HG02588 (cell line): ENCODE results near the gene HPN.
A peak's percentile ranks its signal among the peaks of the same experiment; 100 is the strongest.
"Not testable (repeated sequence)": the region's sequence is repeated elsewhere in the genome, so short reads cannot be mapped to it uniquely, and the experiment has no call there.

ENCODE experiments used
- ATAC-seq: cut with Tn5 transposase; IDR thresholded peaks from one replicate; pipeline ENCODE4 v1.9.1; 2021; ENCODE audit warnings: mild to moderate bottlenecking, moderate library complexity; ENCODE audit not compliant: unreplicated experiment

The HPN gene

DNA sequence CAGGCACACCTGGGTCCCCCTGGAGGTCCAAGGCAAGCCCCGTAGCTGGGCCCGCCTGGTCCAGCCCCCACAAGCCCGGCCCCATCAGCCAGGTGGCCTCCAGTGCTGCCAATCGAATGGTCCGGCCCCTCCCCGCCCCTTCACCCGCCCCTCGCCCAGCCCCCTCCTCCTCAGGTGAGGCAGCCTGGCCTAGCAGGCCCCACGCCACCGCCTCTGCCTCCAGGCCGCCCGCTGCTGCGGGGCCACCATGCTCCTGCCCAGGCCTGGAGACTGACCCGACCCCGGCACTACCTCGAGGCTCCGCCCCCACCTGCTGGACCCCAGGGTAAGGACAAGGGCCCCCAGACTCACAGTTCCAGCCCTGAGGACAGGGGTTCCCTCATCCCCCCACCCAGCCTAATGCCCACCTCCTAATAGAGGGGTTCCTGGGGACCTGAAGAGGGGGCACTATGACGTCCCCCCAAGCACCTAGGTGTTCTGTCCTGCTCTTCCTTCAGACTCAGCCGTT lies at the start of gene HPN:
TSS of gene HPN (plus strand) at position 174 of the 508 bp plus-strand sequence. CDS start 786 bp downstream, outside the sequence.
- no peak for ATAC-seq

DNA sequence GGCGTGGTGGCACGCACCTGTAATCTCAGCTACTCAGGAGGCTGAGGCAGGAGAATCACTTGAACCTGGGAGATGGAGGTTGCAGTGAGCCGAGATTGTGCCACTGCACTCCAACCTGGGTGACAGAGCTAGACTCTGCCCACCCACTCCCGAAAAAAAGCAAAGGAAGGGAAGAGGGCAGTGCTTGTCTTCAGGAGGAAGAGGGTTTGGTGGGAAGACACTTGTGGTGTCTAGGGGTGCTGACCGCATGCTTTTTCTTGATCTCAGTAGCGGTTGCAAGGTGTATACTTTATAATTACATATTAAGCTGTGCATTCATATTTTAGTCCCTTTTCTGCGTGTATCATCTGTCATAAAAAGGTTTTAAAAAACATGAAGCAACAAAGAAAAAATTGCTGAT lies 48.9 kb upstream of the HPN start:
- ATAC-seq: not testable (repeated sequence)

DNA sequence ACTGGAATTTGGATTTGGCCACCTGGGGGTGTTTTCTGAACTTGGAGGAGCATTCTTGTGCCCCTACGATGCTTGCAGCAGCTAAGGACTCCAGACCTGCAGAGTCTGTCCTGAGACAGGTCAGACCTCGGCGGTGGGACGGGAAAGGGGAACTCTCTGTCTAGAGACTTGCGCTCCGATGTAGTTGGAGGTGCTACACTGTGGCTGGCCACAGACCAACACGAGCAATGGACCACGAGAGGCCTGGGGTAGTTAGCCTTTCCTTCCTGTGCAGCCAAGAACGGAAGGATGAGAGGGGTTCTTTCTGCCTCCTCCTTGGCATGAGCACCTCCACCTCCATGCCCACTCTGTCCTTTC lies 47.3 kb upstream of the HPN start:
- no peak for ATAC-seq

DNA sequence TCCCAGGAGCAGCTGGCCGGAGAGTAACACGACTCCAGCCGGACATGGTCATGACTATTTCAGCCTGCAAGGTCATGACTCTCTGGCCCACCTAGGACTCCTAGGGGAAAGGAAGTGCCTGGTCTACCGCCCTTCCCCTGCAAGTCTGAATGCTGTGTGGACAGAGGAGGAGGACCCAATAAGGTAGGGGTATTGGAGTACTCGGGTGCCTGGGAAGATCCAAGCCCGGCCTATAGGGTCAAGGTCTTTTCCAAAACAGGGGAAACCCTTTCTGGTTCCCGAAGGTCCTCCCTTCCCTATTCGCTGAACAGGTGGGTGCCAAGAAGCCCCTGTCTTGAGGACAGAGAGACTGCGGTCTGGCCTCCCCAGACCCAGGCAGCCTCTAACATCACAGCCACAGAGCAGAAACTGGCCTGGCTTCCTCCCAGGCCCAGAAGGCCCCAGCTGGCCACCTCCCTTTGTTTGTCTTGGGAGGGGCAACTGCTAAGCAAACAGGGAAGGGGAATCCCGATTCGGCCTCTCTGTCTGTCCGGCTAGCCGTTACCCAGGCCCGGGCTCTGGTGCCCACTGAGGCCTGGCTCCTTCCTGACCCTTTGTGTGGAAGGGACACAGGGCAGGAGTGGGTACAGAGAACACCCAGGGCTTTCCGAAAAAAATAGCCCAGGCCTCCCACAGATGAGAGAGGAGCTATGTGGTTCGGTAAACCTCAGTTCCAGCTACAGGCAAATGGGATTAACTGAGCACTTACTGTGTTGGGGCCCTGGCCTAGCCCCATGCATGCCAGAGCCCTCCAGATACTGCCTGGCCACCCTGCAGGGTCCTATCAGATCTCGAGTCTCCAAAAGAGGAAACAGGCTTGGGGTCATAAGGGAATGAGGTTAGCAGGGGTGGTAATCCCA lies 46.6 kb upstream of the HPN start:
- no peak for ATAC-seq

DNA sequence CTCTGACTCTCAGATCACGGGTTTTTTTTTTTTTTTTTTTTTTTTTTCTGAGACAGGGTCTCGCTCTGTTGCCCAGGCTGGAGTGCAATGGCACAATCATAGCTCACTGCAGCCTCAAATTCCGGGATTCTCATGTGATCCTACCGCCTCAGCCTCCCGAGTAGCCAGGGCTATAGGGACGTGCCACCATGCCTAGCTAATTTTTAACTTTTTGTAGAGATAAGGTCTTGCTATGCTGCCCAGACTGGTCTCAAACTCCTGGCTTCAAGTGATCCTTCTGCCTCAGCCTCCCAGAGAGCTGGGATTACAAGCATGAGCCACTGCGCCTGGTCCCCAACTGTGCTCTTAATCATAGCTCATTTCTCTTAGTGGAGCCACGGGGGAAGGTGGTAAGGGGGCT lies 46.0 kb upstream of the HPN start:
- ATAC-seq: no peak

DNA sequence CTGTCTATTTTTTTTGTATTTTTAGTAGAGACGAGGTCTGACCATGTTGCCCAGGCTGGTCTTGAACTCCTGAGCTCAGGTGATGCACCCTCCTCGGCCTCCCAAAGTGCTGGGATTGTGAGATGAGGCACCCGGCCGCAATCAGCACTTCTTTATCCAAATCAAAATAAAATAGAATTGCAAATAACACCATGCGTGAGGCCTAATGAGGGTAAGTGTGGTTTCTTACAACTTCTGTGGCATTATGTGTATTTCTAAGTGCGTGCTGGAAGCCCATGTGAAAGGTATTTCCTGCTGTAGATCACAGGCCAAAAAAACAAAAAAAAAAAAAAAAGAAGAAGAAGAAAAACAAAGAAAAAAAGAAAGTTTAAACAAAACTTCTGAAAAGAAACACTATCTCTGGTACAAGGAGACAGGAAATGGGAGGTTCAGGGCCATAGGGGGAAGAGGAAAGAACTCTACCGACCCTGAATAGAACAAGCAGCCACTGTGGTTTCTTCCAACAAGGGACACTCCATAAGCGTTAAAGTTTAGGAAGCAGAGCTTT lies 44.4 kb upstream of the HPN start:
- ATAC-seq: no peak

DNA sequence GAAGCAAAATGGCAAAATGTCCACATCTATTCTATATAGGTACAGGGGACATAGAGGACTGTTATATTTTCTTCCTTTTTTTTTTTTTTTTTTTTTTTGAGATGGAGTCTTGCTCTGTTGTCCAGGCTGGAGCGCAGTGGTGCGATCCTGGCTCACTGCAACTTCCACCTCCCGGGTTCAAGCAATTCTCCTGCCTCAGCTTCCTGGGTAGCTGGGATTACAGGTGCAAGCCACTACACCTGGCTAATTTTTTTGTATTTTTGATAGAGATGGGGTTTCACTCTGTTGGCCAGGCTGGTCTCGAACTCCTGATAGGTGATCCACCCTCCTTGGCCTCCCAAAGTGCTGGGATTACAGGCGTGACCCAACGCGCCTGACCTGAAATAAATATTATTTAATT lies 43.3 kb upstream of the HPN start:
- ATAC-seq: not testable (repeated sequence)

DNA sequence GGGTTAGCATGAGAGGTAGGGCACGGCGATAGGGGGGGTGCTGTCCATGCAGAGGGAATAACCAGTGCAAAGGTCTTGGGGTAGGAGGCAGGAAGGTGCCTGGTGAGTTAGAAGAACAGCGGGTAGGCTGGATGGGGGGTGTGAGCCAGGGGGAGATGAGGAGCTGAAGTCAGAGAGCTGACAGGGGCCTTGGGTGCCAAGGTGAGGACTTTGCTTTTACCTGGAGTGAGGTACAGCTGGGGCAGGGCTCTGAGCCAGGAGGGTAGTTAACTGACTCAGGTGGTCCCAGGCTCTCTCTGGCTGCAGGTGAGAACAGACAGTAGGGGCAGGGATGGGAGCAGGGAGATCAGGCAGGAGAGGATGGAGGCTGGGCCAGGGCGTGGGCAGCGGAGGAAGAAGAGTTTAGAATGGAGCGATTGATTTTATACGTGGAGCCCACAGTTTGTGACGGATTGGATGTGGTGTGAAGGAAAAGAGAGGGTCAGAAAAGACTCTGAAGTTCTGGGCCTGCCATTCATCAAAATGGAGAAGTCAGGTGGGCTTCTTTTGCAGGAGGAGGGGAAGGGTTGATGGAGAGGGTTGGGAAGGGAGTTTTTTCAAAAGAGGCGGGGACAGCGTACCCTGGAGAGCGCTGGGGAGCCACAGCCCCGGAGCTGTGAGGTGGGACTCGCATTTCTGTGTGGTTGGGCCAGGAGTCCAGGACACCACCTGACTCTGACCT lies 42.6 kb upstream of the HPN start:
- no peak for ATAC-seq

DNA sequence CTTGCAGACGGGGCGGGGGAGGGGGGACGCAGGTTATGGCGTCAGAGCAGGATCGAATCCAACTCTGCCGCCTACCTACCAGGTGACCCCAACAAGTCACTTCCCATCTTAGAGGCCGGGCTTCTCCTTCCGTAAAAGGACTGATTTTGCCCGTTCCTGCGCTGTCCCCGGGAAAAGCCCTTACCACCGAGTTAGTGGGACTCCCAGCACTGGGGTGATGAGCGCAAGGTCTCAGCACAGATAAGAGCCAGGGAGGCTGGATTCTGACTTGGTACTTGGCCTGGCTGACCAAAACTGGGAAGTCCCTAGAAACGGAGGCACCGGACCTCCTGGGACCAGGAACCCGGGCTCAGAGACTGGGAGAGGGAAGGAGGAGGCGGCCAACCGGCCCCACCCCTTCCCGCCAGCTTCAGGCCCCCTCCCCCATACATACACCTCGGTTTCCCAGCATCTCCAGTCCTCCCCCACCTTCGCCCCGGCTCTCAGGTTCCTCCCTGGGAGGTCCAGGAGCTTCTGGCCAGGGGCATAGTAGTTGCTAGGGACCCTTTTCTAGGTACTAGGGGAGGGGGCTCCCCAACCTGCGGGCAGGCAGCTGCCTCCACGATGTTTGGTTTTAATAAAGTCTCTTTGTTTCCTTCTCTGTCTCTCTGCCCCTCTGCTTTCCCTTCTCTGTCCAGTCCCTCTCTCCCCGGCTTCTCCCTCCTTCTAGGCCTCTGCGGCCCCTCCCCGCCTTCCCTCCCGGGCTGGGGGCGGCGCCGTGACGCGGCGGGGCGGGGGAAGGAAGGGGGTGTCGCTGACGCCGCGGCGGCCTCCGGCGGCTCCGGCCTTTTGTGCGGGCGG lies 41.8 kb upstream of the HPN start, which contains the start of gene GRAMD1A:
TSS of gene GRAMD1A (plus strand) at position 826 of the 840 bp plus-strand sequence. CDS start 156 bp downstream, outside the sequence.
- peak; percentile 61 for ATAC-seq

DNA sequence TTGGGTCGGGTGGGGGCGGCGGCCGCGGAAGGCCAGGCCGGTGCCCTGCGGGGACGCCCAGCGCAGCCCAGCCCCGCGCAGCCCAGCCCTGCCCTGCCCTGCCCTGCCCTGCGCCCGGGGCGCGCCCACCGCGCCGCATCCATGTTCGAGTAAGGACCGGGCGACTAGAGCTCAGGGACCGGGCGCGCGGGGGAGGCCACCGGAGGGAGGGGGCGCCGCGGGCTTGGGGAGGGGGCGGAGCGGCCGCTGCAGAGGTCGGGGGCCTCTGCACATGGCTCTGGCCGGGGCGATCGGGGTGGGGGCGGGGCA lies 41.2 kb upstream of the HPN start:
- ATAC-seq: no peak

DNA sequence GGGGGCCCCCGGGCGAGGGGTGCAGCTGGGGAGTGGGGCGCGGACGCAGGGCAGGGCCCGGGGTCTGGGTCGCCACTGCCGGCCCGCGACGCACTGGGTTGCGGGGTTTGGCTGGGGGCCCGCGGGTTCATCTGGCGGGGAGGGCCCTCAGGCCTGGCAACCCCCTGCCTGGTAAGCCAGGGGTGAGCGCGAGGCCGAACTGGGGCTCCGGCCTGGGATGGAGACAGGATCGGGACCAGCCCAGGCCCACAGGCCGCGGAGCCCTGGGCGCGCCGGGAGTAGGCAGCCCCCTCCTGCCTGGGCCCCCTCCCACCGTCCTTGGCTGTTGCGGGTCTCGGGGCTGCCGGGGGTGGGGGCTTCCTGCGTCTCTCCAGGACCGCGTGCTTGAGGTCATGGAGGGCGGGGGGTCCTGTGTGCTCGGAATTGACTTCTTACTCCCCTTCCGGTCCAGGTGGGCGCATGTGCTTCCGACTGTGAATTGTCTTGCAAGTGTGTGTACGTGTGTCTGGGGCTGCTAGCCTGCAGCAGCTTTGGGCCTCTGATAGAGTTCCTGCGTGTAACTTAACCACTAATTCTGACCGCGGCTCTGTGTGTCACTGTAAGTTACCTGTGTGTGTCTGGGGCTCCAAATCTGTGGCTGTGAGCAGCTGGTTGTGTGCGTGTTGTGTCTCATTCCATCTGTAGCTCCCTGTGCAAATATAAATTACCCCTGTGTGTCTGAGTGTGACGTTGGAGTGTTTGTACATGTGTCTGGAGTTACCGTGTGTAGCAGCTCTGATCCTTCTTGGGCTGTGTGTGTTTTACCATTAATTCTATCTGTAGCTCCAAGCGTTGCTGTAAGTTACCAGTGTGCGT lies 40.6 kb upstream of the HPN start:
- peak; percentile 3 for ATAC-seq

DNA sequence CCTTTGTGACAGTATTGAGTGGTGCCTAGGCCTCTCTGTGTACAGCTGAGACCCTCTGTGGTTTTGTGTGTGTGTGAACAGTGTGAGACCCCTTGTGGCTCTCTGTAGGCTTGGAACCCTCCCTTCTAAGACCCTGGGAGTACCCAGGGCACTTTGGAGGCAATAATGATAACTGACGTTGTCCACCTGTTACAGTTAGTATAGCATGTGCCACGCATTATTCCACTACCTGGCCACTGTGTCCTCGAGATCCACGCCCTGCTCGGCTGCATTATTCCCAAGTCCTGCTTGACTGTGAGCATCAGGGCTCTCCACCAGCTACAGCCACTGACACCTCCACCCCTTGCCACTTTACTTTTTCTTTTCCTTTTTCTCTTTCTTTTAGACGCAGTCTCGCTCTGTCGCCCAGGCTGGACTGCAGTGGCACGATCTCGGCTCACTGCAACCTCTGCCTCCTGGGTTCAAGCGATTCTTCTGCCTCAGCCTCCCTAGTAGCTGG lies 39.4 kb upstream of the HPN start:
- no peak for ATAC-seq

DNA sequence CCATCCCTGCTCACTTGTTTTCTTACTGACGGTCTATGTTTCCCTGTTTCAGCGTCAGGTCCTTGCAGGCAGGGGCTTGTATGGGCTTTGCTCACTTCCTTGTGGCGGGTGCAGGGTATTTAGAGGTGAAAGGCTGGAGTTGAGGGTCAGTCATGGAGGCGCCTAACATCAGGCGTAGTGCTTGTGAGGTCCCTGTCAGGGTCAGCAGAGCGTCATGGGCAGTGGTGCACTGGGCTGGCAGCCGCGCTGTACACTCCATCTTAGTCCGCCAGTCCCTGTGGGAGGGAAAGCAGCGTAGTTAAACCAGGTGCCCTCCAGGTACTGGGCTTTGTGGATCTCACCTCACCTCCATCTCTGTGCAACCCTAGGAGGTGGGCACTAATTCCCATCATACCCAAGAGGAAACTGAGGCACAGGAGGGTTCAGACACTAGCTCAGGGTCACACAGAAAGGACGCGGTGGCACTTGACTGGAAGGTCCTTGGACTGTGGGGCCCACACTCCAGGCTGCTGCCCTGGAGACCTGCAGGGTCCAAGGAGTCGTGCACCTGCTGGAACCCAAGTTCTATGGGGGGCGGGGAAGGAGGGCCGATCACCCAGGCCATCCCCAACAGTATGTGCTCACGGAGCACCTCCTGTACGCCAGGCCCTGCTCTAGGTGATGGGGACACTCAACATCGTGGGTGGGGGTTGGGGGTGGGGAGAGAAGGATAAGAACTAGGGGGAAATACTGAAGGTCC lies 36.8 kb upstream of the HPN start:
- no peak for ATAC-seq

DNA sequence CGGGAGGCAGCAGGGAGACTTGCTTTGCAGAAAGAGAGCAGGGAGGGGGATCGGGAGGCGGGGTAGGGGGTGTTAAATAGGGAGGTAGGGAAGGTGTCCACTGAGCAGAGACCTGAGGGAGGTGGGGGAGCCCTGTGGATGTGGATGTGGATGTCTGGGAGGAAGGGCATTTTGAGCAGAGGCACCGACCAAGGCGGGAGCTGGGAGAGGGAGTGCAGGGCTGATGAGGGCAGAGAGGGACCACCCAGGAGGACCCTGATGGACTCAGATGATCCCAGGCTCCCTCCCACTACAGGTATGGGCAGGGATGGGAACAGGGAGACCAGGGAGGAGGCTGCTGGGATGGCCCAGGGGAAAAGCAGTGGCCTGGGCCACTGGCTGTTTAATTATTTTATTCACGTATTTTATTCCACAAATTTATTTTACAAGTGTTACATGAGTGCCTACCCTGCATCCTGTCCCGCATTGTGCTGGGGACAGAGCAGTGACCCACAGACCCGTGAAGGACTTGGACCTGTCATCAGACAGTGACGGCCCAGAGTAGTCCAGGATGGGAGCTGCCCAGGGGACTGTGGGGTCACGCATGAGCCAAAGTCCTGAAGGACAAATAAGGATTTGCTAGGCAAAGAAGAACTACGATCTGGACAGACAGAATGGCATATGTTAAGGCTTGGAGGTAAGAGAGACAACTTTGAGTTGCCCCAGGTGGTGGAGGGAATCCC lies 36.1 kb upstream of the HPN start:
- no peak for ATAC-seq

DNA sequence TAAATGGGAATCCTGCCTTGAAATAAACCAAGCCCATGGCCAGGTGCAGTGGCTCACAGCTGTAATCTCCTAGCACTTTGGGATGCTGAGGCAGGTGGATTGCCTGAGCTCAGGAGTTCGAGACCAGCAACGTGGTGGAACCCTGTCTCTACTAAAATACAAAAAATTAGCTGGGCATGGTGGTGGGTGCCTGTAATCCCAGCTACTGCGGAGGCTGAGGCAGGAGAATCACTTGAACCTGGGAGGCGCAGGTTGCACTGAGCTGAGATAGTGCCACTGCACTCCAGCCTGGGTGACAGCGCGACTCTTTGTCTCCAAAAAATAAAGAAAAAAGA lies 35.5 kb upstream of the HPN start:
- ATAC-seq: not testable (repeated sequence)

DNA sequence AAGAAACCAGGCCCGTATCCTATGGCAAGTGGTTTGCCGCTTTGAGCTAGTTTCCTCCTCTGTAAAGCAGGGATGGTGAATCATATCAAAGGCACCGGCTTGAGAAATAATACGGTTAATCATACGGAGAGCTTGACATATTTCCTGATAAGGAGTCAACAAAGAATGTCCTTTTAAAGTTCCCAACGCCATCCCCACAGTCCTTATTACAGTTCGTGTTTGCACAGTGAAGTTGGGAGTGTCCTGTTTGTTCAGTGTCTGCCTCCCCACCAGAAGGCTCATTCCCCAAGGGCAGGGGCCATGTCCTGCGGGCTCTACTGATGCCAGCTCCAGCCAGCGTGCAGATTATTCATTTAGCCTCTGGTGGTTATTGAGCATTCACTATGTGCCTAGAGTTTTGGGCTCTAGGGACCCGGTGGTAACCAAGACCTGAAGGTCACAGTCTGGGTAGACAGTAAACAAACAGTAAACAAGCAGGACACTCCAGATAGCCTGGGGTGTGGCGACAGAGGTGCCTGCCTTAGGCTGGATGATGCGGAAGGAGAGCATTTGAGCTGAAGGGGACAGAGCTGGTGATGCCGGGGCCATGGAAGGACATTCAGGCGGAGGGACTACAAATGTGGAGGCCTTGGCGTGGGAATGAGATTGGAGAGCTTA lies 35.1 kb upstream of the HPN start:
- no peak for ATAC-seq

DNA sequence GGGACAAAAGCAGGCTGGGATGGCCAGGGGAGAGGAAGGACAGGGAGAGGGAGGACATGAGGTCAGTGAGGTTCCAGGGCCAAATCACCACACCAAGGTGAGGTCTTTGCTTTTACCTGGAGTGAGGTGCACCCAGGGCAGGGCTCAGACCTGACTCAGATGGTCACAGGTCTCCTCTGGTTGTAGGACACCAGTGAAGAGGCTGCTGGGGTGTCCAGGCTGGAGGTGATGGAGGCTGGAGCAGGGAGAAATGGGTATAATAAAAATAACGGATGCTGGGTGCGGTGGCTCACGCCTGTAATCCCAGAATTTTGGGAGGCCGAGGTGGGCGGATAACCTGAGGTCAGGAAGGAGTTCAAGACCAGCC lies 34.5 kb upstream of the HPN start:
- no peak for ATAC-seq

DNA sequence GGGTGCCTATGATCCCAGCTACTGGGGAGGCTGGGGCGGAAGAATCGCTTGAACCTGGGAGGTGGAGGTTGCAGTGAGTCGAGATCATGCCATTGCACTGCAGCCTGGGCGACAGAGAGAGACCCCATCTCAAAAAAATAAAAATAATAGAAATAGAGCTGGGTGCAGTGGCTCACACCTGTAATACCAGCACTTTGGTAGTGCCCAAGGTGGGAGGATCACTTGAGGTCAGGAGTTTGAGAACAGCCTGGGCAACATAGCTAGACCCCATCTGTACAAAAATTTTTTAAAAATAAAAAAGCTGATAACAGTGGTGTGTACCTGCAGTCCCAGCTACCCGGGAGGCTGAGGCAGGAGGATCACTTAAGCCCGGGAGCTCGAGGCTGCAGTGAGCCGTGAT lies 34.1 kb upstream of the HPN start:
- ATAC-seq: not testable (repeated sequence)
